Left ventricle myocardium inferior (tissue), 1 donor: Measurements from ENCODE around the gene THSD7A. TPM values are rescaled to one million over a fixed set of nuclear protein-coding genes. Genes with fewer than 3 reads are reported as not detected.
A peak's percentile ranks its signal among the peaks of the same experiment; 100 is the strongest.

Experiments
- DNase-seq: peaks from one replicate; pipeline ENCODE4 v3.0.0-alpha.2; 2020
- H3K27ac ChIP-seq: fragments of 200-600 bp; replicated peaks from 2 replicates; pipeline ENCODE4 v1.8.0; 2021
- H3K27me3 ChIP-seq: fragments of 200-600 bp; 2 replicates; pipeline ENCODE4 v1.8.0; 2021; ENCODE audit warnings: low read depth
- H3K36me3 ChIP-seq: fragments of 200-600 bp; 2 replicates; pipeline ENCODE4 v1.8.0; 2021
- H3K4me1 ChIP-seq: fragments of 200-600 bp; 2 replicates; pipeline ENCODE4 v1.8.0; 2021
- H3K4me3 ChIP-seq: fragments of 200-600 bp; 2 replicates; pipeline ENCODE4 v1.8.0; 2021; ENCODE audit warnings: mild to moderate bottlenecking, moderate library complexity
- H3K9me3 ChIP-seq: fragments of 200-600 bp; replicated peaks from 2 replicates; pipeline ENCODE4 v1.8.0; 2021
- CTCF ChIP-seq: fragments of 200-600 bp; IDR thresholded peaks from 2 replicates; pipeline ENCODE4 v1.8.0; 2021; ENCODE audit warnings: antibody characterized with exemption, mild to moderate bottlenecking, borderline replicate concordance
- intact Hi-C: fragments of 100-400 bp; cut with micrococcal nuclease; formaldehyde crosslinking; loops from one replicate; pipeline ENCODE4 v1.11.0; 2022
- long read RNA-seq: library from polyadenylated mRNA; unstranded; transcript quantifications from one replicate; pipeline ENCODE4 v2.0.0, GENCODE V29; 2021
- total RNA-seq: library from RNA; stranded (reverse); fragmentation: NEBNext Ultra II Directional; extraction: Animal tissue kit (Norgen Biotek cat#: 25700); gene quantifications from one replicate; pipeline ENCODE4 v1.2.1, GENCODE V29; 2021
- donor health status: DM: no; HTN: yes; CAD: no; lungs with severe emphysema.

The THSD7A gene
- 1.6 TPM for total RNA-seq
- long read RNA-seq: 0 reads

GRCh38 chr7:11831736-11832495 lies at the start of gene THSD7A:
Gene THSD7A (minus strand): TSS chr7:11832198. CDS start chr7:11831946, 252 bp downstream.
- Histone ChIP-seq H3K9me3 (peaks cover 9% of the 10 kb centered on the region), H3K27me3 (peaks cover 7% of the 10 kb centered on the region), H3K4me1 (peaks cover 27% of the 10 kb centered on the region), H3K27ac (peak within 1 kb of the TSS; percentile 76), H3K4me3 (peak within 1 kb of the TSS; percentile 72), H3K36me3 (no peaks in the 10 kb centered on the region)
- intact Hi-C loops: loop anchor here (10.0 kb wide), 2 partner anchors 367 to 493 kb away; no protein-coding TSS in a partner anchor
- no peak for TF ChIP-seq CTCF
- peak; percentile 42 for DNase-seq

- no peak for DNase-seq
- H3K4me1 ChIP-seq: no peaks in the 10 kb centered on the region
- no peak for TF ChIP-seq CTCF
- intact Hi-C loops: no loop called here
- H3K36me3 ChIP-seq: no peaks in the 10 kb centered on the region
- H3K27ac ChIP-seq: no peak overlapping the region
- no peak overlapping the region for H3K4me3 ChIP-seq
- H3K27me3 ChIP-seq: no peaks in the 10 kb centered on the region
- peaks cover 28% of the 10 kb centered on the region for H3K9me3 ChIP-seq
Measured at GRCh38 chr7:11881680-11882079, 49.7 kb upstream of the THSD7A start.

- H3K4me3 ChIP-seq: no peak overlapping the region
- H3K27me3 ChIP-seq: no peaks in the 10 kb centered on the region
- no peak for TF ChIP-seq CTCF
- DNase-seq: no peak
- H3K36me3 ChIP-seq: no peaks in the 10 kb centered on the region
- H3K4me1 ChIP-seq: no peaks in the 10 kb centered on the region
- intact Hi-C loops: no loop called here
- H3K9me3 ChIP-seq: peaks cover 16% of the 10 kb centered on the region
- H3K27ac ChIP-seq: no peak overlapping the region
Measured at GRCh38 chr7:11875635-11876034, 43.6 kb upstream of the THSD7A start.

- H3K4me3 ChIP-seq: no peak overlapping the region
- H3K9me3 ChIP-seq: peaks cover 43% of the 10 kb centered on the region
- intact Hi-C loops: no loop called here
- DNase-seq: no peak
- no peaks in the 10 kb centered on the region for H3K4me1 ChIP-seq
- H3K36me3 ChIP-seq: no peaks in the 10 kb centered on the region
- H3K27ac ChIP-seq: no peak overlapping the region
- no peaks in the 10 kb centered on the region for H3K27me3 ChIP-seq
- no peak for TF ChIP-seq CTCF
Measured at GRCh38 chr7:11865671-11866070, 33.7 kb upstream of the THSD7A start.

GRCh38 chr7:11858622-11859302 lies 26.8 kb upstream of the THSD7A start:
- no peaks in the 10 kb centered on the region for H3K27me3 ChIP-seq
- no peak for DNase-seq
- H3K27ac ChIP-seq: no peak overlapping the region
- H3K9me3 ChIP-seq: no peaks in the 10 kb centered on the region
- no peaks in the 10 kb centered on the region for H3K36me3 ChIP-seq
- H3K4me1 ChIP-seq: no peaks in the 10 kb centered on the region
- no peak for TF ChIP-seq CTCF
- H3K4me3 ChIP-seq: no peak overlapping the region
- intact Hi-C loops: no loop called here
